ENCODE measurements around the gene SFXN5. TPM values are rescaled to one million over a fixed set of nuclear protein-coding genes. Genes with fewer than 3 reads are reported as not detected.
"Not testable (repeated sequence)": the region's sequence is repeated elsewhere in the genome, so short reads cannot be mapped to it uniquely, and the experiment has no call there.

The SFXN5 gene
- total RNA-seq, 1 donor from 2014 or later, result 11.1 TPM

- no peak for DNase-seq (ENCODE audit: low read depth, low spot score)
Measured at GRCh38 chr2:72908741-72909140, 162.8 kb downstream of the SFXN5 start.

GRCh38 chr2:72907369-72907768 lies 164.1 kb downstream of the SFXN5 start:
- not testable (repeated sequence) for DNase-seq (ENCODE audit: low read depth, low spot score)

- DNase-seq (ENCODE audit: low read depth, low spot score), result no peak
Measured at GRCh38 chr2:72901426-72901825, 170.1 kb downstream of the SFXN5 start.

GRCh38 chr2:72900191-72900825 lies 171.2 kb downstream of the SFXN5 start:
- no peak for DNase-seq (ENCODE audit: low read depth, low spot score)

GRCh38 chr2:72898585-72898906 lies 173.0 kb downstream of the SFXN5 start:
- DNase-seq (ENCODE audit: low read depth, low spot score), result no peak

GRCh38 chr2:72897785-72898584 lies 173.5 kb downstream of the SFXN5 start:
- DNase-seq (ENCODE audit: low read depth, low spot score), result no peak

GRCh38 chr2:72896446-72896845 lies 175.1 kb downstream of the SFXN5 start:
- DNase-seq (ENCODE audit: low read depth, low spot score), result no peak

GRCh38 chr2:72895759-72896281 lies 175.7 kb downstream of the SFXN5 start:
- DNase-seq (ENCODE audit: low read depth, low spot score), result no peak

GRCh38 chr2:72895154-72895553 lies 176.4 kb downstream of the SFXN5 start:
- DNase-seq (ENCODE audit: low read depth, low spot score), result no peak

- DNase-seq (ENCODE audit: low read depth, low spot score), result no peak
Measured at GRCh38 chr2:72894514-72894913, 177.0 kb downstream of the SFXN5 start.

- DNase-seq (ENCODE audit: low read depth, low spot score), result no peak
Measured at GRCh38 chr2:72893594-72894319, 177.8 kb downstream of the SFXN5 start.

- no peak for DNase-seq (ENCODE audit: low read depth, low spot score)
Measured at GRCh38 chr2:72892506-72893173, 178.9 kb downstream of the SFXN5 start.

Other genes starting within 250 kb of the SFXN5 start
- gene EXOC6B, start 245.7 kb downstream of the SFXN5 start, total RNA-seq, result 24.1 and 43.5 TPM in 2 replicates
- 42.0 and 63.5 TPM in 2 replicates for gene SPR, start 184.3 kb downstream of the SFXN5 start, total RNA-seq
- gene EMX1, start 154.2 kb downstream of the SFXN5 start, total RNA-seq, result not detected in 2 replicates
- gene RAB11FIP5, start 41.2 kb upstream of the SFXN5 start, total RNA-seq, result 47.2 and 50.2 TPM in 2 replicates
- gene NOTO, start 130.9 kb upstream of the SFXN5 start, total RNA-seq, result not detected in 2 replicates
- gene SMYD5, start 142.5 kb upstream of the SFXN5 start, total RNA-seq, result 15.0 and 19.8 TPM in 2 replicates
- 19.7 and 29.4 TPM in 2 replicates for gene PRADC1, start 161.5 kb upstream of the SFXN5 start, total RNA-seq
- 655 and 716 TPM in 2 replicates for gene CCT7, start 162.6 kb upstream of the SFXN5 start, total RNA-seq
- gene FBXO41, start 212.8 kb upstream of the SFXN5 start, total RNA-seq, result 0.56 and 0.66 TPM in 2 replicates
- gene EGR4, start 221.8 kb upstream of the SFXN5 start, total RNA-seq, result not detected in 2 replicates

Data from pulmonary artery endothelial cell (primary cell).